Measurements from ENCODE around the gene PAIP2B. TPM values are rescaled to one million over a fixed set of nuclear protein-coding genes. Genes with fewer than 3 reads are reported as not detected.

PAIP2B gene
- polyA plus RNA-seq, 1 of the 3 experiments (the other 2 are of a cell fraction), result 0.20 TPM

GRCh38 chr2:71173096-71173495 is 53.8 kb downstream of the PAIP2B start:
- H2AFZ ChIP-seq (ENCODE audit: low read depth), result no peak overlapping the region
- no peaks in the 10 kb centered on the region for H3K9me2 ChIP-seq
- no peaks in the 10 kb centered on the region for H3K79me2 ChIP-seq (ENCODE audit: insufficient read depth)
- H3F3A ChIP-seq (replicated peaks; ENCODE audit: insufficient read depth), result no peaks in the 10 kb centered on the region
- no peaks in the 10 kb centered on the region for H3K4me1 ChIP-seq (ENCODE audit: control insufficient read depth in 1 of 2, insufficient read depth in 2 of 2, low read depth in 1 of 2, low read length in 1 of 2)
- H3K9ac ChIP-seq, result no peak overlapping the region
- no peaks in the 10 kb centered on the region for H3K9me3 ChIP-seq
- peaks cover 13% of the 10 kb centered on the region for H3K27me3 ChIP-seq (ENCODE audit: insufficient read depth)
- ChIA-PET POLR2A (no interaction called here), CTCF (interaction anchor here (1.0 kb wide), 1 partner anchor 16 kb away, joined by 5 read pairs; no protein-coding TSS in a partner anchor)
- H4K20me1 ChIP-seq (ENCODE audit: insufficient read depth), result no peaks in the 10 kb centered on the region
- no peak overlapping the region for H3K4me3 ChIP-seq (ENCODE audit: low read depth in 2 of 2, low read length in 1 of 2)
- DNase-seq, result no peak
- TF ChIP-seq FOXM1 (IDR thresholded peaks at IDR 0.05; ENCODE audit: low read depth), result no peak
- no CpG with 5 or more reads among the region's 1 CpG for WGBS (ENCODE audit: low lambda C conversion rate)
- H3K4me2 ChIP-seq, result no peak overlapping the region
- H3K36me3 ChIP-seq (replicated peaks in 1 of 2; ENCODE audit: control insufficient read depth in 1 of 2, insufficient read depth in 2 of 2, low read length in 1 of 2), result no peaks in the 10 kb centered on the region
- H3K27ac ChIP-seq (ENCODE audit: low read depth in 2 of 2, low read length in 1 of 2), result no peak overlapping the region

GRCh38 chr2:71166812-71167211 is 60.1 kb downstream of the PAIP2B start:
- H3K9ac ChIP-seq, result no peak overlapping the region
- no peak overlapping the region for H3K4me3 ChIP-seq (ENCODE audit: low read depth in 2 of 2, low read length in 1 of 2)
- H4K20me1 ChIP-seq (ENCODE audit: insufficient read depth), result no peaks in the 10 kb centered on the region
- no peaks in the 10 kb centered on the region for H3K9me3 ChIP-seq
- H3K27ac ChIP-seq (ENCODE audit: low read depth in 2 of 2, low read length in 1 of 2), result no peak overlapping the region
- TF ChIP-seq USF2 (IDR thresholded peaks at IDR 0.05; ENCODE audit: borderline replicate concordance, low read depth, low read length) (no peak), SMC3 (IDR thresholded peaks at IDR 0.05; ENCODE audit: low read depth, low read length) (no peak), PBX3 (IDR thresholded peaks at IDR 0.05) (no peak), CHD2 (IDR thresholded peaks at IDR 0.05; ENCODE audit: low read length, partially characterized antibody) (no peak), IRF3 (IDR thresholded peaks at IDR 0.05; ENCODE audit: low read depth, low read length) (no peak), SIN3A (IDR thresholded peaks at IDR 0.05; ENCODE audit: borderline replicate concordance, low read depth, low read length) (no peak), MAX (IDR thresholded peaks at IDR 0.05; ENCODE audit: low read depth) (no peak), JUND (IDR thresholded peaks at IDR 0.05) (no peak), RFX5 (IDR thresholded peaks at IDR 0.05; ENCODE audit: low read length) (no peak), NRF1 (IDR thresholded peaks at IDR 0.05; ENCODE audit: low read depth, low read length) (no peak), NFIC (IDR thresholded peaks at IDR 0.05; ENCODE audit: borderline replicate concordance) (no peak), RCOR1 (IDR thresholded peaks at IDR 0.05; ENCODE audit: low read length) (no peak), RAD21 (IDR thresholded peaks at IDR 0.05; ENCODE audit: low read length) (no peak), CTCF (IDR thresholded peaks at IDR 0.05) (no peak), TEAD4 (IDR thresholded peaks at IDR 0.05; ENCODE audit: borderline replicate concordance, insufficient read depth) (no peak), EZH2phosphoT487 (IDR thresholded peaks at IDR 0.05; ENCODE audit: borderline replicate concordance, low read depth) (no peak), GATA2 (CRISPR knock-in tag; IDR thresholded peaks at IDR 0.05) (no peak), ZBTB33 (IDR thresholded peaks at IDR 0.05; ENCODE audit: borderline replicate concordance, low read depth) (no peak)
- no peaks in the 10 kb centered on the region for H3K79me2 ChIP-seq (ENCODE audit: insufficient read depth)
- no peaks in the 10 kb centered on the region for H3K27me3 ChIP-seq (ENCODE audit: insufficient read depth)
- ChIA-PET CTCF (interaction anchor here (0.9 kb wide), 1 partner anchor 23 kb away, joined by 3 read pairs; no protein-coding TSS in a partner anchor), POLR2A (no interaction called here)
- H3K4me1 ChIP-seq (ENCODE audit: control insufficient read depth in 1 of 2, insufficient read depth in 2 of 2, low read depth in 1 of 2, low read length in 1 of 2), result no peaks in the 10 kb centered on the region
- DNase-seq, result no peak
- 42% methylated on average over 3 of the region's 3 CpGs for WGBS (ENCODE audit: low lambda C conversion rate)
- no peak overlapping the region for H3K4me2 ChIP-seq
- H2AFZ ChIP-seq (ENCODE audit: low read depth), result no peak overlapping the region
- H3F3A ChIP-seq (replicated peaks; ENCODE audit: insufficient read depth), result no peaks in the 10 kb centered on the region
- no peaks in the 10 kb centered on the region for H3K9me2 ChIP-seq
- no peaks in the 10 kb centered on the region for H3K36me3 ChIP-seq (replicated peaks in 1 of 2; ENCODE audit: control insufficient read depth in 1 of 2, insufficient read depth in 2 of 2, low read length in 1 of 2)
